Activated naive CD8-positive, alpha-beta T cell (primary cell): ENCODE measurements around the gene TTC7B.

Experiments
- H3K27ac Mint-ChIP-seq: one replicate; pipeline ENCODE4 v1.8.0; 2021; ENCODE audit warnings: mixed read lengths
- H3K27me3 Mint-ChIP-seq: one replicate; pipeline ENCODE4 v1.8.0; 2021; ENCODE audit warnings: mixed read lengths
- H3K36me3 Mint-ChIP-seq: one replicate; pipeline ENCODE4 v1.8.0; 2021; ENCODE audit warnings: mixed read lengths
- H3K4me1 Mint-ChIP-seq: one replicate; pipeline ENCODE4 v1.8.0; 2021; ENCODE audit warnings: low read depth, mixed read lengths
- H3K4me3 Mint-ChIP-seq: one replicate; pipeline ENCODE4 v1.8.0; 2021; ENCODE audit warnings: mild to moderate bottlenecking, mixed read lengths
- H3K9me3 Mint-ChIP-seq: one replicate; pipeline ENCODE4 v1.8.0; 2021; ENCODE audit warnings: low read depth, mixed read lengths

Gene TTC7B

GRCh38 chr14:90687680-90688079 lies 128.6 kb downstream of the TTC7B start:
- Mint-ChIP-seq H3K4me1 (no peaks in the 10 kb centered on the region), H3K36me3 (no peaks in the 10 kb centered on the region), H3K27me3 (no peaks in the 10 kb centered on the region), H3K27ac (no peak overlapping the region), H3K9me3 (no peaks in the 10 kb centered on the region), H3K4me3 (no peak overlapping the region)

DNA sequence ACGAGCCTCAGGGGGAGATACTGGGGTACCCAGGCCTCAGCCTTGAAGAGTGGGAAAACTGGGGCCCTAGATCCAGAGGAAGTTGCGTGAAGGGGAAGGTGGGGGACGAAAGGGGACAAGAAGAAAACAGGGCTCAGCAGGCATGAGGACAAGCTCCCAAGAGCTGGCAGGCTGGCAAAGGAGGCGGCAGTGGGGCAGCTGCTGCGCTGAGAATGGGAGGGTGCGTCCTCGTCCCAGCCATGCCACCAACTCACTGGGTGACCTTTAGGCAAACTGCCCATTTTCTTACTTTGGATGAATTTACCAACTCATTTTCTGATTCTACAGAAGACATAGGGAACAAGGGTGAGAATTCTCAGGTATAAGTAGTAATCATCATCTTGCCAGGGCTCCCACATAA lies 133.6 kb downstream of the TTC7B start:
- no peak overlapping the region for H3K4me3 Mint-ChIP-seq
- H3K4me1 Mint-ChIP-seq, result peaks cover 21% of the 10 kb centered on the region
- H3K27me3 Mint-ChIP-seq, result no peaks in the 10 kb centered on the region
- H3K36me3 Mint-ChIP-seq, result no peaks in the 10 kb centered on the region
- no peak overlapping the region for H3K27ac Mint-ChIP-seq
- no peaks in the 10 kb centered on the region for H3K9me3 Mint-ChIP-seq

DNA sequence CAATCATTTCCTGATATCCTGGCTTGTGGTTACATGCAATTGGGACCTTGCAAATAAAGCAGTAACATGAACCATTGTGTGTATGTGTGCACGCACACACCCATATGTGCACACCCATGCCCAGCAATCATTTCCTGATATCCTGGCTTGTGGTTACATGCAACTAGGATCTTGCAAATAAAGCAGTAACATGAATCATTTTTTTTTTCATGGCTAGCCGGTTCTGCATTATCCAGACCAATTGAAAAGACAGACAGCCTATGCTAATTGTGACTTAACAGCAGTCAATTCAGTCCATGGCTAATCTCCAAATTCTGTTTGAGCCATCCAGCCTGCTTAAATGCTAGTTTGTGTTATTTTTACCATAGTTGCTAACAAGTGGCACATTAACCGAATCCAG lies 134.3 kb downstream of the TTC7B start:
- Mint-ChIP-seq H3K9me3 (no peaks in the 10 kb centered on the region), H3K27me3 (no peaks in the 10 kb centered on the region), H3K27ac (no peak overlapping the region), H3K4me1 (peaks cover 28% of the 10 kb centered on the region), H3K36me3 (no peaks in the 10 kb centered on the region), H3K4me3 (no peak overlapping the region)

- H3K27ac Mint-ChIP-seq, result peak overlapping the region; percentile 91
- peaks cover 41% of the 10 kb centered on the region for H3K4me1 Mint-ChIP-seq
- no peaks in the 10 kb centered on the region for H3K9me3 Mint-ChIP-seq
- H3K27me3 Mint-ChIP-seq, result no peaks in the 10 kb centered on the region
- H3K4me3 Mint-ChIP-seq, result peak overlapping the region; percentile 31
- no peaks in the 10 kb centered on the region for H3K36me3 Mint-ChIP-seq
These were observed 137.3 kb downstream of the TTC7B start for GRCh38 chr14:90678846-90679362.

DNA sequence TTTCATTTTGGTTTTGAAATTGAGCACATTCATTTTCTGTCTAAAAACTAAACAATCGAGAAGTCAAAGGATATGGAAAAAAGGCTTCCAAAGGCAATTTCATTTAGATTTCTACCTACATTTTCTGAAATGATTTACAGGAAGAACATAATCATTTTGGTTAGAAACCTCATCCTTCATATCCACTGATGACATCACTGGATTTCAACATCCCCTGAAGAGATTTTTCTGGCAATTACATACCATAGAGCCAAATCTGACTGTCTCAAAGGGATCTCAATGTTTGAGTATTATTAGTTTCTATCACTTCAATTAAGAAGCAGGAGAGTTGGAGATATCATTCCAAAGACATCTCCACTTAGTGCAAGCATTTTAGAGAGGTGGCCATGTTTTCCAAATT lies 137.8 kb downstream of the TTC7B start:
- peak overlapping the region; percentile 73 for H3K4me3 Mint-ChIP-seq
- no peaks in the 10 kb centered on the region for H3K36me3 Mint-ChIP-seq
- peaks cover 41% of the 10 kb centered on the region for H3K4me1 Mint-ChIP-seq
- no peaks in the 10 kb centered on the region for H3K27me3 Mint-ChIP-seq
- no peaks in the 10 kb centered on the region for H3K9me3 Mint-ChIP-seq
- peak overlapping the region; percentile 91 for H3K27ac Mint-ChIP-seq

DNA sequence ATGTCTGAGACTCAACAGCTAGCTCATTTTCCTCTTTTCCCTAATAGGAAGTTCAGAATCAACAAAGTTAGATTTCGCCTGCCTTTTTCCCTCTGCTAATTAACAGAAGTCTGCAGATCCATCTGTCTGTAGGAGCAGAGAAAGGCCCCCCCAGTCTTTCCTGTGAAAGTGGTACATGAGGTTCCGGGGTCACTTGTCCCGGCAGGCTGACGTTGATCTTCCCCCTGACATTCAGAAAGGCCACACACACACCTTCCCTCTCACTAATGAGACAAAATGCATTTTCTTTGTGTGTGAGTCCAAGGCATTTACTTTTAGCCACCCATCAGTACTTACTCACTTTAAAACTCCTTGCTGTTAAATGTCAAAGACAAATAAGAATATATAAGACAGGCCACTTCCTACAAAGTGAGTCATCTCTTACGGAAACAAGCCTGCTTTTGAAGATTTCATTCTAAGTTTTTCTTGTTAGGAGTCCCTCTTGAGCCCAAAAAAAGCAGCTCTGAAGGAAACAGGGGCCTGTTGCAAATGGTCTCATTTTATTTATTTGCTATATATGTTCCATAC lies 138.7 kb downstream of the TTC7B start:
- H3K9me3 Mint-ChIP-seq, result no peaks in the 10 kb centered on the region
- H3K27ac Mint-ChIP-seq, result peak overlapping the region; percentile 91
- no peaks in the 10 kb centered on the region for H3K27me3 Mint-ChIP-seq
- H3K4me3 Mint-ChIP-seq, result peak overlapping the region; percentile 73
- H3K36me3 Mint-ChIP-seq, result no peaks in the 10 kb centered on the region
- H3K4me1 Mint-ChIP-seq, result peaks cover 41% of the 10 kb centered on the region

GRCh38 chr14:90676912-90677311 lies 139.3 kb downstream of the TTC7B start:
- H3K9me3 Mint-ChIP-seq, result no peaks in the 10 kb centered on the region
- no peaks in the 10 kb centered on the region for H3K27me3 Mint-ChIP-seq
- H3K4me3 Mint-ChIP-seq, result peak overlapping the region; percentile 73
- no peaks in the 10 kb centered on the region for H3K36me3 Mint-ChIP-seq
- peaks cover 46% of the 10 kb centered on the region for H3K4me1 Mint-ChIP-seq
- peak overlapping the region; percentile 91 for H3K27ac Mint-ChIP-seq

GRCh38 chr14:90676356-90676755 lies 139.9 kb downstream of the TTC7B start:
- no peaks in the 10 kb centered on the region for H3K36me3 Mint-ChIP-seq
- no peaks in the 10 kb centered on the region for H3K27me3 Mint-ChIP-seq
- H3K27ac Mint-ChIP-seq, result peak overlapping the region; percentile 91
- peaks cover 52% of the 10 kb centered on the region for H3K4me1 Mint-ChIP-seq
- no peak overlapping the region for H3K4me3 Mint-ChIP-seq
- no peaks in the 10 kb centered on the region for H3K9me3 Mint-ChIP-seq

- Mint-ChIP-seq H3K4me3 (no peak overlapping the region), H3K27ac (no peak overlapping the region), H3K36me3 (no peaks in the 10 kb centered on the region), H3K9me3 (no peaks in the 10 kb centered on the region), H3K4me1 (peaks cover 59% of the 10 kb centered on the region), H3K27me3 (no peaks in the 10 kb centered on the region)
These were observed 140.8 kb downstream of the TTC7B start for GRCh38 chr14:90675399-90675798.

GRCh38 chr14:90674716-90675115 lies 141.5 kb downstream of the TTC7B start:
- peaks cover 4% of the 10 kb centered on the region for H3K36me3 Mint-ChIP-seq
- H3K9me3 Mint-ChIP-seq, result peaks cover 3% of the 10 kb centered on the region
- peaks cover 60% of the 10 kb centered on the region for H3K4me1 Mint-ChIP-seq
- no peak overlapping the region for H3K4me3 Mint-ChIP-seq
- no peaks in the 10 kb centered on the region for H3K27me3 Mint-ChIP-seq
- H3K27ac Mint-ChIP-seq, result peak overlapping the region; percentile 4

- H3K9me3 Mint-ChIP-seq, result peaks cover 4% of the 10 kb centered on the region
- peaks cover 54% of the 10 kb centered on the region for H3K4me1 Mint-ChIP-seq
- no peaks in the 10 kb centered on the region for H3K27me3 Mint-ChIP-seq
- peak overlapping the region; percentile 4 for H3K27ac Mint-ChIP-seq
- no peak overlapping the region for H3K4me3 Mint-ChIP-seq
- peaks cover 5% of the 10 kb centered on the region for H3K36me3 Mint-ChIP-seq
These were observed 142.1 kb downstream of the TTC7B start for GRCh38 chr14:90674043-90674670.

DNA sequence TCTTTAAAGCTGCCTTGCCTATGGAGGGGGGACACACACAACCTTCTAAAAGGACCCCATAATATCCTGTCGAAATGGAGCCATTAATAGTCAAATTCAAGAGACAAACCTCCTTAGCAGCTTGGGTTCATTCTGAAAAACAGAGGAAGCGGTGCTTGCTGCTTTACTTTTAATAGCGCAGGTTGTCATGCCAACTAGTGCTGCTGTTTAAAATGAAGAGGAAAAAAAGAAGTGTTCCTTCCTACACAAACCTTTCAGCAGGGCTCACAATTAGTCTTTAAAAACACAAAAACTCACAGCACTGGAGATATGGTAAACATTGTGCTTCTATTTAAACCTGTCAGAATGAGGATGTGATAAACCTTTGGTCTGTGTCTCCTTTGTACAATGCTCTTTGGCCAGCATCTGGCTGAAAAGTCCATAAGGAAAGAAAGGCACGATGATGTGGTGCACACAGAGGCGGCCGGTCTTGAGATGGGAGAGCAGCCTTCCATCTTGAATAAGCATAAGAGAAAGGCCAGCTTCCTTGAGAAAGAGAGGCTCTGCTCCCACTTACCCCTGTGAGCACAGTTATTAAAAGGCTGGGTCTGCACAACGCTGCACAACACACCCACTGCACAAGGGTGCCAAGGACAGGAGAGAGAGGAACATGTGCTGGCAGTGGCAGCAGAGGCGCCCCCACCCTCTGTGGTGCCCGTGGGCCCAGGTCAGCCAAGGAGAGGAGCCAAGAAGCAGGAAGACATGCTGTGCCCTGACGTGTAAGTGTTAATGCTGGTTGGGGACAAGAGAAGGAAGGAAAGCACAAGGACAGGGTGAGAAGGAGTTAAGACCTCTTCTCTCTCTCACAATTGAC lies 144.6 kb downstream of the TTC7B start:
- Mint-ChIP-seq H3K4me3 (no peak overlapping the region), H3K4me1 (peaks cover 30% of the 10 kb centered on the region), H3K36me3 (peaks cover 7% of the 10 kb centered on the region), H3K27me3 (no peaks in the 10 kb centered on the region), H3K27ac (peak overlapping the region; percentile 31), H3K9me3 (peaks cover 4% of the 10 kb centered on the region)

DNA sequence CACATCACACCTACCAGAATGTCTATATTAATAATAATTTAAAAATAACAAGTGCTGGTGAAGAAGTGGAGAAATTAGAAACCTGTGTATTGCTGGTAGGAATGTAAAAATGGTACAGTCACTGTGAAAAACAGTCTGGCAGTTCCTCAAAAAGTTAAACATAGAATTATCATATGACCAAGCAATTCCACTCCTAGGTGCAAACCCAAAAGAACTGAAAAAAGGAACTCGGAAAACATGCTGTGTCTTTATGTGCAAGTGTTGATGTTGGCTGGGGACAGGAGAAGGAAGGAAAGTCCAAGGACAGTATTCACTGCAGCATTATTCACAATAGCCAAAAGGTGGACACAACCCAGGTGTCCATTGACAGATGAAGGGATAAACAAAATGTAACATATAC lies 146.5 kb downstream of the TTC7B start:
- Mint-ChIP-seq H3K27me3 (no peaks in the 10 kb centered on the region), H3K4me3 (no peak overlapping the region), H3K4me1 (peaks cover 19% of the 10 kb centered on the region), H3K9me3 (peaks cover 4% of the 10 kb centered on the region), H3K36me3 (peaks cover 9% of the 10 kb centered on the region), H3K27ac (no peak overlapping the region)

DNA sequence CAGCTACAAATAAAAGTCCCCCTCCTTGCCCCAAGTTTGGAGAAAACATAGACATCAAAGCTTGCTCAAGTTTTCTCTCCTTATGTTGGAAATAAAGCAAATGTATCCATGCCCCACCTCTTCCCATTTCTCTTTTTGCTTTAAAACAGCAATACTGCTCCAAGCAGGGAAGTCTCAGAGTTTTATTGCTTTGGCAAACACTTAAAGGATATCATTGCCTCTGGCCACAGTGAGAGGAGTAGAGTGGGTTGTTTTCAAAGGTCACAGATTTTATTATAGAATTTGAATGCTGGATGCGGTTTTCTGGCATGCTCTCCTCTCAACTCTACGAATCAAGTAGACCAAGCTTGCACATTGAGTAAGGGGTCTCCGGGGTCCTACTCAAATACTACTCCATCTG lies 149.7 kb downstream of the TTC7B start:
- Mint-ChIP-seq H3K27ac (no peak overlapping the region), H3K9me3 (peaks cover 4% of the 10 kb centered on the region), H3K4me1 (peaks cover 11% of the 10 kb centered on the region), H3K27me3 (no peaks in the 10 kb centered on the region), H3K36me3 (peaks cover 10% of the 10 kb centered on the region), H3K4me3 (no peak overlapping the region)

- Mint-ChIP-seq H3K27ac (no peak overlapping the region), H3K4me1 (peaks cover 2% of the 10 kb centered on the region), H3K4me3 (no peak overlapping the region), H3K9me3 (peaks cover 4% of the 10 kb centered on the region), H3K27me3 (no peaks in the 10 kb centered on the region), H3K36me3 (peaks cover 10% of the 10 kb centered on the region)
These were observed 150.8 kb downstream of the TTC7B start for GRCh38 chr14:90665321-90666000.
